Memory B cell (primary cell): ENCODE measurements around the gene PIF1.
"Not testable (repeated sequence)": the region's sequence is repeated elsewhere in the genome, so short reads cannot be mapped to it uniquely, and the experiment has no call there.

ENCODE experiments used
- ATAC-seq: fragments of 150-1000 bp; cut with Tn5 transposase; 2 replicates; pipeline ENCODE4 v1.10.0; 2021; ENCODE audit warnings: low read depth, mild to moderate bottlenecking, moderate library complexity
- DNase-seq, 2 donors: peaks; one replicate each; pipeline ENCODE4 v3.0.0; 2022; ENCODE audit warnings: low spot score in 2 of 2
- H3K27ac Mint-ChIP-seq: one replicate; pipeline ENCODE4 v1.8.0; 2022; ENCODE audit warnings: mild to moderate bottlenecking, moderate library complexity, mixed read lengths
- H3K27me3 Mint-ChIP-seq: one replicate; pipeline ENCODE4 v1.8.0; 2022; ENCODE audit warnings: mixed read lengths
- H3K36me3 Mint-ChIP-seq: one replicate; pipeline ENCODE4 v1.8.0; 2022; ENCODE audit warnings: mild to moderate bottlenecking, mixed read lengths
- H3K4me1 Mint-ChIP-seq: one replicate; pipeline ENCODE4 v1.8.0; 2022; ENCODE audit warnings: mixed read lengths
- H3K4me3 Mint-ChIP-seq: one replicate; pipeline ENCODE4 v1.8.0; 2022; ENCODE audit warnings: mild to moderate bottlenecking, moderate library complexity, mixed read lengths
- H3K9me3 Mint-ChIP-seq: one replicate; pipeline ENCODE4 v1.8.0; 2022; ENCODE audit warnings: mixed read lengths

The PIF1 gene

DNA sequence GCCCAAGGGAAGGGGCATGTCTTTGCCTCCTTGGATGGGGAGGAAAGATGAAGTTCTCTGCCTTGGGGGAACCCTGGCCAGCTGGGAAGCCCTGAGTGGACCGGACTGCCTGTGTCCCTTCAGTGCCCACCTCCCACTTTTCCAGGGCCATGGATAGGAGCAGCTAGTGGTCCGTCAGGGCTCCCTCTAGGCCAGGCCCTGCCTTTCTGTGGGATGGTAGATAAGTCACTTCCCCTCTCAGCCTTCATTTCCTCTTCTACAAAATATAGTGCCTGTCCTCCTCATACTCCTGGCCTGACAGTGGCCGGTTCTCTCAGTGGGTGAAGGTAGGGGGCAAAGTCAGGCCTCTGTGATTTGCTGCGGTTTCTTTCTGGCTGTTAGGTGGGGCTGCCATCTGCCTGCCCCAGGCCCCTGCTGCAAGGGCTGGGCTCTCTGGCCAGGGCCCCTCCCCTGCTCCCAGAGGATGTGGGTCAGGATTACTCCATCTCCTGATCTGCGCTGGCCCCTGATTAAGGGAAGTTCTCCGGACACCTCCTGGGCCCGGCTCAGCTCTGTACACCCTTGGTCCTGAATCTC, 17.6 kb upstream of the PIF1 start:
- peaks cover 4% of the 10 kb centered on the region for H3K36me3 Mint-ChIP-seq
- no peak for DNase-seq
- H3K27me3 Mint-ChIP-seq, result no peaks in the 10 kb centered on the region
- H3K4me3 Mint-ChIP-seq, result peak overlapping the region; percentile 100
- H3K4me1 Mint-ChIP-seq, result peaks cover 58% of the 10 kb centered on the region
- H3K9me3 Mint-ChIP-seq, result no peaks in the 10 kb centered on the region
- H3K27ac Mint-ChIP-seq, result peak overlapping the region; percentile 96
- ATAC-seq, result peak; percentile 9

- DNase-seq (no peak), ATAC-seq (no peak)
- Mint-ChIP-seq H3K27me3 (no peaks in the 10 kb centered on the region), H3K27ac (peak overlapping the region; percentile 96), H3K4me3 (peak overlapping the region; percentile 100), H3K36me3 (peaks cover 3% of the 10 kb centered on the region), H3K9me3 (no peaks in the 10 kb centered on the region), H3K4me1 (peaks cover 59% of the 10 kb centered on the region)
Observed at GRCh38 chr15:64842096-64842939, 16.9 kb upstream of the PIF1 start.

GRCh38 chr15:64841344-64842095, 16.1 kb upstream of the PIF1 start, which contains the start of gene PLEKHO2:
Gene PLEKHO2 (plus strand): TSS chr15:64841915. CDS start chr15:64842017, 102 bp downstream.
- peak; percentile 76 for ATAC-seq
- Mint-ChIP-seq H3K4me3 (peak within 1 kb of the TSS; percentile 100), H3K4me1 (peaks cover 55% of the 10 kb centered on the region), H3K9me3 (no peaks in the 10 kb centered on the region), H3K27ac (peak within 1 kb of the TSS; percentile 96), H3K36me3 (peaks cover 3% of the 10 kb centered on the region), H3K27me3 (no peaks in the 10 kb centered on the region)
- peak; percentile 73 for DNase-seq

DNA sequence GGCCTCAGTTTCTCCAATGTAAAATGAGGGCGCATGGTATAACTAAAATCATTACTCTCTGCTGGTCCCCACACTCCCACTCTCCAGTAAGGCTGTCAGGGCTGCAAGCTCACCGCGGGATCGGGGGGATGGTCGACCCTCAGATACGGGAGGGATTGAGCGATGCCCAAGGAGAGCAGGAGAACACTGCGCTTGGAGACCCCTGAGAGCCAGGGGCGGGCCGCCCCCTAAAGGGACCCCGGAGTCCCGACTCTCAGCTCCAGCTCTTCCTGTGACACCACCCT, 15.6 kb upstream of the PIF1 start:
- ATAC-seq, result no peak
- peak overlapping the region; percentile 96 for H3K27ac Mint-ChIP-seq
- H3K4me1 Mint-ChIP-seq, result peaks cover 57% of the 10 kb centered on the region
- peaks cover 3% of the 10 kb centered on the region for H3K36me3 Mint-ChIP-seq
- H3K27me3 Mint-ChIP-seq, result no peaks in the 10 kb centered on the region
- H3K9me3 Mint-ChIP-seq, result no peaks in the 10 kb centered on the region
- DNase-seq, result no peak
- peak overlapping the region; percentile 100 for H3K4me3 Mint-ChIP-seq

DNA sequence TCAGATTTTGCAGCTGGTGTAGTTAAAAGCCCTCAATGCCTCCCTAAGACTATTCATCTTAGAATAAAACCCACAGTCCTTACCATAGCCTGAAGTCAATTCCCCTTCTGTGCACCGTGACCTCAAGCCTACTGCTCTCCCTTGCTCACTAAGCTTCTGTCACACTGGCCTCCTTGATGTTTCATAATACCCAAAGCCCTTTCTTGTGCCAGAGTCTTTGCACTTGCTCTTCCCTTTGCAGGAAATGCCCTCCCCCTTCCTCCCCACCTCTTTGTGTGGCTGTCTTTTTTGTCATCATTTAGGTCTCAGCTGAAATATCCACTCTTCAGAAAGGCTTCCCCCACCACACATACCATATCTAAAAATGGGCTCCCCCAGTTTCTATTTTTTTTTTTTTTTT, 12.1 kb upstream of the PIF1 start:
- no peak overlapping the region for H3K27ac Mint-ChIP-seq
- DNase-seq (no peak), ATAC-seq (no peak)
- H3K27me3 Mint-ChIP-seq, result no peaks in the 10 kb centered on the region
- H3K4me1 Mint-ChIP-seq, result peaks cover 37% of the 10 kb centered on the region
- H3K4me3 Mint-ChIP-seq, result no peak overlapping the region
- H3K36me3 Mint-ChIP-seq, result peaks cover 3% of the 10 kb centered on the region
- H3K9me3 Mint-ChIP-seq, result no peaks in the 10 kb centered on the region

DNA sequence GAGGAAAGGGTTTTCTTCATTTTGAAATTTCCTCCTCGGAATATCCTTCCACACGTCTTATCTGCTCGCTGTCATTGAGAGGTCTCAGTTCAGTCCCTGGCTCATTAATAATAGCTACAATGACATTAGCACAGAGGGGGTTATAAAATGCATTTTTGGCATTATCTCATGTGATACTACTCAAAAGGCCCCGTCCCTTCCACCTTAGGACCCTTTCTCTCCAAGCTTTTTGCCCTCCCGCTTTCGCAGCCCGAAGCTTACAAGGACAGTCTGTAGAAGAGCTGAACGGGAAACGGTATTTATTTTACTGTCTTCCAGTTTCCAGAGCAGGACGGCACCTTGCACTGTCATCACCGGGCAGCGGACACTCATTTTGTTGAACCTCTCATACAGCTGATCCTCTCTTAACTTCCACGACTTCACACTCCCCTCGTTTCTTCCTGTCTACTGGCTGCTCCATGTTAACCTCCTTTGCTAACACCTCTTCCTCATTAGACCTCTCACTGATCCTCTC, 10.6 kb upstream of the PIF1 start:
- H3K27me3 Mint-ChIP-seq, result no peaks in the 10 kb centered on the region
- no peaks in the 10 kb centered on the region for H3K9me3 Mint-ChIP-seq
- no peak for ATAC-seq
- peak overlapping the region; percentile 8 for H3K27ac Mint-ChIP-seq
- H3K36me3 Mint-ChIP-seq, result no peaks in the 10 kb centered on the region
- H3K4me1 Mint-ChIP-seq, result peaks cover 32% of the 10 kb centered on the region
- peak overlapping the region; percentile 77 for H3K4me3 Mint-ChIP-seq
- DNase-seq, result no peak

DNA sequence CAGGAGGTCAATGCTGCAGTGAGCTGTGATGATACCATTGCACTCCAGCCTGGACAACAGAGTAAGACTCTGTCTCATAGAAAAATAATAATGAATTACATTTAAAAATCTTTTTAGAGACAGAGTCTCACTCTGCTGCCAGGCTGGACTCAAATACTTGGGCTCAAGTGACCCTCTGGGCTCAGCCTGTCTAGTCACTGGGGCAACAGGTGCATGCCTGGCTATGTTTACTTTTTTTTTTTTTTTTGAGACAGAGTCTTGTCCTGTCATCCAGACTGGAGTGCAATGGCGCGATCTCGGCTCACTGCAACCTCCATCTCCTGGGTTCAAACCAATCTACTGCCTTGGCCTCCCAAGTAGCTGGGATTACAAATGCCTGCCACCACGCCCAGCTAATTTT, 8.2 kb upstream of the PIF1 start:
- Mint-ChIP-seq H3K27me3 (no peaks in the 10 kb centered on the region), H3K36me3 (no peaks in the 10 kb centered on the region), H3K9me3 (no peaks in the 10 kb centered on the region), H3K27ac (no peak overlapping the region), H3K4me3 (no peak overlapping the region), H3K4me1 (peaks cover 24% of the 10 kb centered on the region)
- no peak for ATAC-seq
- DNase-seq, result no peak

GRCh38 chr15:64828985-64829384, 3.5 kb upstream of the PIF1 start:
- no peak overlapping the region for H3K4me3 Mint-ChIP-seq
- no peak overlapping the region for H3K27ac Mint-ChIP-seq
- DNase-seq, result no peak
- no peaks in the 10 kb centered on the region for H3K9me3 Mint-ChIP-seq
- no peak for ATAC-seq
- H3K36me3 Mint-ChIP-seq, result no peaks in the 10 kb centered on the region
- H3K4me1 Mint-ChIP-seq, result peaks cover 22% of the 10 kb centered on the region
- peaks cover 2% of the 10 kb centered on the region for H3K27me3 Mint-ChIP-seq

DNA sequence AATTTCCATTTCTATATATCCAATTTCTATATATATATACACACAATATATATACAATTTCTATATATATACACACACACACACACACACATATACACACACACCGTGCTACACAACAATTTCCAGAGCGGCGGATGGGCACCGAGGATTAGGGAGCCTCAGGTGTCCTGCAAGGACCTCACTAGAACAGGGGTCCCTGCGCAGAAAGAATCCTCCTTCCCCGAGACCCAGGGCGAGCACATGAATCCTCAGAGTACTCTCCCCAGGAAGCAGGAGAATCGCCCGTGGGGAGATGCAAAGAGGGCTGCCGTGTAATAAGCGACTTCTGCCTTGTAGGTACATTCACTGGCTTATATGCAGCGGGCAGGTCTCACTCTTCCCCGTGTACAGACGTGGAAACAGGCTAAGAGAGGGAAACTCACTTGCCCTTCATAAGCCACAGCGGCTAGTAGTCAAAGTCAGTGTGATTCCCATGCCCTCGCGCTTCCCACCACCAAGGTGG, 467 bp downstream of the PIF1 start:
- no peaks in the 10 kb centered on the region for H3K36me3 Mint-ChIP-seq
- peaks cover 33% of the 10 kb centered on the region for H3K4me1 Mint-ChIP-seq
- ATAC-seq (no peak), DNase-seq (no peak)
- peaks cover 4% of the 10 kb centered on the region for H3K27me3 Mint-ChIP-seq
- peak overlapping the region; percentile 84 for H3K4me3 Mint-ChIP-seq
- H3K27ac Mint-ChIP-seq, result no peak overlapping the region
- no peaks in the 10 kb centered on the region for H3K9me3 Mint-ChIP-seq

DNA sequence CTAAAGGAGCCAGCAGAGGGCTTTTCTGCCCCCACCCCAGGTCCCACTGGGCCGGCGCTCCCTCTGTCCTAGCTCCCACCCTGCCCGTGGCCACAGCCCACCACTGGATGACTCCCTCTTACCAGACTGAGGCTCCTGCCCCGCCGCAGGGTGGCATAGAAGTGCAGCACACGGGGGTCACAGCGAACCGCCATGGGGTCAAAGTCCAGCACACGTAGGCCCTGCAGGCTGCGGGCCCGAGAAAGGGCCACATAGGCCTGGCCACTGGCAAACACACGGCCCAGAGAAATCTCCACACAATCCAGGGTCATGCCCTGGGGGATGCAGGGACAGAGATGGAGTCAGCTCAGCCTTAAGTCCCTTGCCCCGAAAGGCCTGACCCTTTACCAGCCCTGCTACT, 9.0 kb downstream of the PIF1 start:
- Mint-ChIP-seq H3K27ac (no peak overlapping the region), H3K27me3 (no peaks in the 10 kb centered on the region), H3K4me1 (peaks cover 8% of the 10 kb centered on the region), H3K9me3 (no peaks in the 10 kb centered on the region), H3K4me3 (no peak overlapping the region), H3K36me3 (no peaks in the 10 kb centered on the region)
- no peak for DNase-seq
- ATAC-seq, result no peak

DNA sequence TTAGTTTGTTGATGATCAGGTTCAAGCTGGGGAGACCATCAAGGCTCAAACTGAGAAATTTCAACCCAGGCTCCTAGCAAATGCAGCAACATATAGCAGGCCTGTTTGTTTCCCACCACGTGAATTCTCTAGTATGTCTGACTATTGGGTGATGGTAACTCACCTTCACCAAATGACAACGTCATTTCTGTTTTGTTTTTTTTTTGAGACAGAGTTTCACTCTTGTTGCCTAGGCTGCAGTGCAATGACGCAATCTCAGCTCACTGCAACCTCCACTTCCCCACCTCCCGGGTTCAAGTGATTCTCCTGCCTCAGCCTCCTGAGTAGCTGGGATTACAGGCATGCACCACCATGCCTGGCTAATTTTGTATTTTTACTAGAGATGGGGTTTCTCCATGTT, 10.5 kb downstream of the PIF1 start:
- DNase-seq, H3K4me1 Mint-ChIP-seq, H3K4me3 Mint-ChIP-seq, H3K27ac Mint-ChIP-seq, ATAC-seq, H3K27me3 Mint-ChIP-seq, H3K9me3 Mint-ChIP-seq, H3K36me3 Mint-ChIP-seq: not testable (repeated sequence)

DNA sequence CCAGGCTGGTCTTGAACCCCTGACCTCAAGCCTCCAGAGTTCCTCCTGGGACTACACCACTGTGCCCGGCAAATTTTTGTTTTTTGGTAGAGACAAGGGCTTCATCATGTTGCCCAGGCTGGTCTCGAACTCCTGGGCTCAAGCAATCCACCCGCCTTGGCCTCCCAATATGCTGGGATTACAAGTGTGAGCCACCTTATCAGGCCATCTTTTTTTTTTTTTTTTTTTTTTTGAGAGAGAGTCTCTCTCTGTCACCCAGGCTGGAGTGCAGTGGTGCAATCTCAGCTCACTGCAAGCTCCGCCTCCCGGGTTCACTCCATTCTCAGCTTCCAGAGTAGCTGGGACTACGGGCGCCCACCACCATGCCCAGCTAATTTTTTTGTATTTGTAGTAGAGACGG, 11.2 kb downstream of the PIF1 start:
- not testable (repeated sequence) for ATAC-seq, H3K9me3 Mint-ChIP-seq, H3K4me1 Mint-ChIP-seq, H3K4me3 Mint-ChIP-seq, DNase-seq, H3K27me3 Mint-ChIP-seq, H3K27ac Mint-ChIP-seq, H3K36me3 Mint-ChIP-seq

- Mint-ChIP-seq H3K9me3 (no peaks in the 10 kb centered on the region), H3K36me3 (no peaks in the 10 kb centered on the region), H3K4me1 (peaks cover 9% of the 10 kb centered on the region), H3K4me3 (no peak overlapping the region), H3K27me3 (peaks cover 2% of the 10 kb centered on the region), H3K27ac (no peak overlapping the region)
- DNase-seq, result no peak
- no peak for ATAC-seq
Observed at GRCh38 chr15:64813075-64813474, 12.4 kb downstream of the PIF1 start.
